HG02938 (cell line): ENCODE measurements around the gene TP53BP2.

ENCODE experiments used
- ATAC-seq: cut with Tn5 transposase; IDR thresholded peaks from one replicate; pipeline ENCODE4 v1.9.1; 2021; ENCODE audit warnings: mild to moderate bottlenecking, moderate library complexity; ENCODE audit not compliant: unreplicated experiment

TP53BP2 gene

GRCh38 chr1:223770621-223771315 lies 75.0 kb downstream of the TP53BP2 start:
- ATAC-seq = no peak

- ATAC-seq = no peak
Measured at GRCh38 chr1:223765719-223766340, 79.9 kb downstream of the TP53BP2 start.

- no peak for ATAC-seq
Measured at GRCh38 chr1:223765036-223765718, 80.6 kb downstream of the TP53BP2 start.

- ATAC-seq = no peak
Measured at GRCh38 chr1:223763881-223764280, 81.9 kb downstream of the TP53BP2 start.

GRCh38 chr1:223763251-223763650 lies 82.5 kb downstream of the TP53BP2 start:
- no peak for ATAC-seq

GRCh38 chr1:223761411-223761810 lies 84.3 kb downstream of the TP53BP2 start:
- no peak for ATAC-seq

GRCh38 chr1:223760833-223761232 lies 84.9 kb downstream of the TP53BP2 start:
- no peak for ATAC-seq

- ATAC-seq = no peak
Measured at GRCh38 chr1:223759273-223759672, 86.5 kb downstream of the TP53BP2 start.

- ATAC-seq = no peak
Measured at GRCh38 chr1:223758734-223759133, 87.0 kb downstream of the TP53BP2 start.

GRCh38 chr1:223756806-223757700 lies 88.7 kb downstream of the TP53BP2 start:
- ATAC-seq = no peak

- no peak for ATAC-seq
Measured at GRCh38 chr1:223755992-223756775, 89.6 kb downstream of the TP53BP2 start.

GRCh38 chr1:223755432-223755792 lies 90.3 kb downstream of the TP53BP2 start:
- no peak for ATAC-seq

- no peak for ATAC-seq
Measured at GRCh38 chr1:223754681-223755431, 90.9 kb downstream of the TP53BP2 start.

- ATAC-seq = no peak
Measured at GRCh38 chr1:223752721-223753515, 92.8 kb downstream of the TP53BP2 start.

GRCh38 chr1:223751696-223752095 lies 94.1 kb downstream of the TP53BP2 start:
- no peak for ATAC-seq

- ATAC-seq = no peak
Measured at GRCh38 chr1:223750730-223751570, 94.8 kb downstream of the TP53BP2 start.

GRCh38 chr1:223748773-223749733 lies 96.7 kb downstream of the TP53BP2 start:
- peak; percentile 69 for ATAC-seq
